HFFc6 (cell line): ENCODE results near the gene PDLIM1. TPM values are rescaled to one million over a fixed set of nuclear protein-coding genes. Genes with fewer than 3 reads are reported as not detected.
A peak's percentile ranks its signal among the peaks of the same experiment; 100 is the strongest.

Experiments used
- DNase-seq: peaks from one replicate; pipeline ENCODE4 v3.0.0-alpha.2; 2018
- H3K27ac Mint-ChIP-seq: 2 replicates; pipeline ENCODE4 v1.8.0; 2020; ENCODE audit warnings: mild to moderate bottlenecking, mixed read lengths
- H3K27me3 Mint-ChIP-seq: 2 replicates; pipeline ENCODE4 v1.8.0; 2021; ENCODE audit warnings: mild to moderate bottlenecking, moderate library complexity, mixed read lengths; ENCODE audit not compliant: insufficient read depth
- H3K36me3 Mint-ChIP-seq: 2 replicates; pipeline ENCODE4 v1.8.0; 2021; ENCODE audit warnings: low read depth, mixed read lengths
- H3K4me1 Mint-ChIP-seq: 2 replicates; pipeline ENCODE4 v1.8.0; 2020; ENCODE audit warnings: low read depth, mixed read lengths
- H3K4me3 Mint-ChIP-seq: 2 replicates; pipeline ENCODE4 v1.8.0; 2020; ENCODE audit warnings: mild to moderate bottlenecking, moderate library complexity, mixed read lengths
- H3K9me3 Mint-ChIP-seq: 2 replicates; pipeline ENCODE4 v1.8.0; 2020; ENCODE audit warnings: mild to moderate bottlenecking, mixed read lengths
- CTCF ChIP-seq: fragments of 200-600 bp; sonication (generic); IDR thresholded peaks from 2 replicates; pipeline ENCODE4 v1.5.0; 2021; ENCODE audit warnings: antibody characterized with exemption, mild to moderate bottlenecking
- total RNA-seq, 6 experiments: library from RNA; stranded (reverse); fragmentation: NEBNext Ultra II Directional; extraction: Animal tissue kit (Norgen Biotek cat#: 25700); gene quantifications; 2 replicates in 1 of 6; 3 replicates in 5 of 6; pipeline ENCODE4 v1.2.3, GENCODE V29; 2021

Gene PDLIM1
- total RNA-seq, 6 experiments from 2014 or later: 131 to 163 (median 154) TPM

- peak overlapping the region; percentile 44 for H3K27ac Mint-ChIP-seq
- H3K9me3 Mint-ChIP-seq: no peaks in the 10 kb centered on the region
- H3K27me3 Mint-ChIP-seq: no peaks in the 10 kb centered on the region
- H3K4me1 Mint-ChIP-seq: peaks cover 72% of the 10 kb centered on the region
- no peak for DNase-seq
- H3K36me3 Mint-ChIP-seq: peaks cover 8% of the 10 kb centered on the region; the same call in 1 of the 2 replicates
- no peak for TF ChIP-seq CTCF
- H3K4me3 Mint-ChIP-seq: no peak overlapping the region
Measured at GRCh38 chr10:95280637-95281036, 10.2 kb downstream of the PDLIM1 start.

- peak; percentile 75 for DNase-seq
- peak overlapping the region; percentile 44 for H3K4me3 Mint-ChIP-seq
- H3K27ac Mint-ChIP-seq: peak overlapping the region; percentile 88
- peaks cover 12% of the 10 kb centered on the region for H3K36me3 Mint-ChIP-seq
- H3K4me1 Mint-ChIP-seq: peaks cover 77% of the 10 kb centered on the region
- no peak for TF ChIP-seq CTCF
- H3K9me3 Mint-ChIP-seq: no peaks in the 10 kb centered on the region
- no peaks in the 10 kb centered on the region; the same call in 1 of the 2 replicates for H3K27me3 Mint-ChIP-seq
Measured at GRCh38 chr10:95279042-95279820, 11.6 kb downstream of the PDLIM1 start.

GRCh38 chr10:95278061-95278988 lies 12.5 kb downstream of the PDLIM1 start:
- Mint-ChIP-seq H3K27ac (peak overlapping the region; percentile 88), H3K36me3 (peaks cover 12% of the 10 kb centered on the region), H3K9me3 (no peaks in the 10 kb centered on the region), H3K4me3 (0 out of 2 replicates have a peak overlapping the region, but pooled peaks have one; percentile 44), H3K4me1 (peaks cover 86% of the 10 kb centered on the region), H3K27me3 (no peaks in the 10 kb centered on the region; the same call in 1 of the 2 replicates)
- DNase-seq: no peak
- no peak for TF ChIP-seq CTCF

GRCh38 chr10:95277614-95278013 lies 13.2 kb downstream of the PDLIM1 start:
- no peak for DNase-seq
- Mint-ChIP-seq H3K36me3 (peaks cover 12% of the 10 kb centered on the region), H3K27me3 (no peaks in the 10 kb centered on the region; the same call in 1 of the 2 replicates), H3K4me1 (peaks cover 93% of the 10 kb centered on the region), H3K9me3 (no peaks in the 10 kb centered on the region), H3K4me3 (no peak overlapping the region), H3K27ac (peak overlapping the region; percentile 88)
- no peak for TF ChIP-seq CTCF

GRCh38 chr10:95277201-95277570 lies 13.6 kb downstream of the PDLIM1 start:
- peaks cover 12% of the 10 kb centered on the region for H3K36me3 Mint-ChIP-seq
- no peak for TF ChIP-seq CTCF
- no peak for DNase-seq
- H3K27ac Mint-ChIP-seq: no peak overlapping the region
- H3K27me3 Mint-ChIP-seq: no peaks in the 10 kb centered on the region; the same call in 1 of the 2 replicates
- no peaks in the 10 kb centered on the region for H3K9me3 Mint-ChIP-seq
- H3K4me1 Mint-ChIP-seq: peaks cover 90% of the 10 kb centered on the region
- no peak overlapping the region for H3K4me3 Mint-ChIP-seq
